Measurements from ENCODE around the gene GNB2. TPM values are rescaled to one million over a fixed set of nuclear protein-coding genes. Genes with fewer than 3 reads are reported as not detected.

Gene GNB2
- total RNA-seq, 2 experiments from 2014 or later: 235 to 241 TPM

DNA sequence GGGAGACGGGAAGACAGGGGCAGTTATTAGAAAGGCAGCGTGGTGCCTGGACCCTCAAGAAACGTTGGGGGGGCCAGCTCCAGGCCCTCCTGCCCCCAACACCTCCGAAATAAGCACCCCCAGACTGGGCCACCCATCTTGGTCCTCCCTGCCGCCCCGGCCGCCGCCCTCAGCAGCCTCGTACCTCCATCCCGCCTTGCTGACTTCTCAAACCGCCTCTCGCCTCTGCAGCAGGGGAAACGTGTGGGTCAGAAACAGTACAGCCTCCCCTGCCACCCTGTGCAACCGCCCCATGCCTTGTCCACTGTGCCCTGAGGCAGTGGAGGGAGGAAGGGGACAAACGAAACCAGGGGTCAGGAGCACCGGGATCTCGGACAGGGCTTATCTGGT lies 13.3 kb downstream of the GNB2 start:
- ChIA-PET CTCF (no interaction called here), POLR2A (no interaction called here)

GRCh38 chr7:100687261-100687660 lies 13.7 kb downstream of the GNB2 start:
- POLR2A ChIA-PET: interaction anchor here (0.8 kb wide), 1 partner anchor 102 kb away, joined by 7 read pairs; the partner anchor contains the start of genes FBXO24 and LRCH4
- CTCF ChIA-PET: interaction anchor here (0.6 kb wide), 1 partner anchor 1022 kb away, joined by 3 read pairs; no protein-coding TSS in a partner anchor

- CTCF ChIA-PET: interaction anchor here (0.6 kb wide), 1 partner anchor 1022 kb away, joined by 3 read pairs; no protein-coding TSS in a partner anchor
- POLR2A ChIA-PET: interaction anchor here (0.8 kb wide), 1 partner anchor 102 kb away, joined by 7 read pairs; the partner anchor contains the start of genes FBXO24 and LRCH4
Observed at GRCh38 chr7:100687751-100688300, 14.3 kb downstream of the GNB2 start.

- ChIA-PET POLR2A (no interaction called here), CTCF (no interaction called here)
Observed at GRCh38 chr7:100688326-100688860, 14.9 kb downstream of the GNB2 start.

DNA sequence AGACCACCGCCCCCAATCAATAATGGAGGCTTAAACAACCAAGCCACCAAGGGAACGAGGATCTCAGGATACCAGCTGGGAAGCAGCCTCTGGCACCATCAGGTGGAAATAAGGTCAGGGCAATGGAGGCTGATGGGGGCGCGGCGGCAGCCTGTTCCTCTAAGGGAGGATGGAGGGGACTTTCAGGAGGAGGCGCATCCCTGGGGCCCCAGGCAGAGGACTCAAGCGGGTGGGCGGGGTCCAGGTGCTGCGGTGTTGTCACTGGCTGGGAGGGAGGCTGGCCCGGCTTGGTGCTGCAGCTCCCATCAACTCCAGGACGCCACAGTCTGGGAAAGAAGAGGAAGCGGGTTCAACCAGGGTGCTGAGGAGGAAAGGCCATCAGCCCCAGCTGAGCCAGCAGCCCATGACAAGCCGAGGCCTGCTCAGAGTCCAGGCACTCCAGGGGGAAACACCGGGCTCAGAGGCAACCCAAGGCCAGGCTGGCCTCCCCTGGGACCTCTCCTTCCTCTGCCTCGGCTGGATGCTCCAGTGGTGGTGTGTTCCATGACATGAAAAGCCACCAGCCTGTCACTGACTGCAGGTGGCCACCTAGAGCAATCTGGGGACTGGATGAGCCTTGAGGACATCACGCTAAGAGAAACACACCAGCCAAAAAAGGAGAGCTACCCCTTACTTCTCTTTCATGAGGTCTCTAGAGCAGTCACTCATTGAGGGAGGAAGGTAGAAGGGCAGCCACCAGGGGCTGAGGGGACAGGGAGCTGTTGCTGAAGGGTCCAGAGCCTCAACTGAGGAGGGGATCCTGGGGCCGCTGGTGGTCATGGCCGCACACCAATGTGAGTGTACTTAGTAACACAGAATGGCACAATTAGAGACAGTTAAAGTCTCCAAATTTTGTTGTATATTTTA lies 15.9 kb downstream of the GNB2 start:
- ChIA-PET POLR2A (interaction anchor here (0.6 kb wide), 1 partner anchor 577 kb away, joined by 4 read pairs; no protein-coding TSS in a partner anchor), CTCF (interaction anchor here (1.2 to 8.0 kb wide), 5 partner anchors 11 to 60 kb away, joined by 4 to 78 read pairs (median 17); partner anchors contain the start of gene POP7)

DNA sequence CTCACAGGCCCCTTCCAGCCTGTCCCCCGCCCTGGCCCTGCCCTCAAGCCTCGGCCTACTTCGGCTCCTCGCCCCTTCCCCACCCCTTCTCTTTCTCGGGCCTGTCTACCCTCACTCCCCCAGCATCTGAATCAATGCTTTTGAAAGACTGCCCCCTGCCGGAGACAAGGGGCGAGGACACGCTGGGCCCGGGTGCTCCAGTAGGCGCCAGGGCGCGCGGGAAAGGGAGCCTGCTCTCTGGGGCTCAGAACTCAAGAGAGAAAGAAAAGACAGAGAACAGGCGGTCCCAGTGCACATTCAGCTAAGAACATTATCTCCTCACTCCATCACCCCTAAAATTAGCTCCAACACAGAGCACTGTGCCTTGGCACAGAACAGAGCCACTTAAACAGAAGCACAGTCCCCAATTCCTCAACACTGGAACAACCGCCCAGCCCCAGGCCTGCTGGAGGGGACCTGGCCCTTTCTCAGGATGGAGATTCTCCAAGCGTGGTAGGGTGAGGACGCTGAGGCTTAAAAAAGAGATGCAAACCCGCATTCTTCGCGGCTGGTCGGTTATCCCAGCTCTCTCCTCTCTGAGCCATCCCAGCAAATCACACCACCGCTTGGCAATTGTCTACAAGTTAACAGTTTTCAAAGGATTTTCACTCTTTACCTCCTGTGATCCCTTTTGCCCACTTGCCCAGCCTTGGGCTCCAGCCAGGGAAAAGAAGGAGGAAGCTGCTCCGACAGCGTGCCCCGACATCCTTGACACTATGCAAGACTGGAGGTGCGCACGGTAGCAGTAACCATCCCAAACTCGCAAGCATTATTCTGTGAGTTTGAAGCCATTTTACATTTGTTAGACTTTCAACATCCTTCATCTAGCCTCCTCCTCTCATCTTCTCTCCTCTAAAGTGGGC lies 18.4 kb downstream of the GNB2 start:
- POLR2A ChIA-PET: interaction anchor here (1.2 to 2.9 kb wide), 3 partner anchors 14 to 160 kb away, joined by 3 to 10 read pairs (median 5); partner anchors contain the start of genes POP7 and SLC12A9
- CTCF ChIA-PET: interaction anchor here (0.6 to 8.0 kb wide), 20 partner anchors 13 to 133 kb away, joined by 3 to 78 read pairs (median 4); partner anchors contain the start of genes FBXO24, GNB2, LRCH4 and MOSPD3

DNA sequence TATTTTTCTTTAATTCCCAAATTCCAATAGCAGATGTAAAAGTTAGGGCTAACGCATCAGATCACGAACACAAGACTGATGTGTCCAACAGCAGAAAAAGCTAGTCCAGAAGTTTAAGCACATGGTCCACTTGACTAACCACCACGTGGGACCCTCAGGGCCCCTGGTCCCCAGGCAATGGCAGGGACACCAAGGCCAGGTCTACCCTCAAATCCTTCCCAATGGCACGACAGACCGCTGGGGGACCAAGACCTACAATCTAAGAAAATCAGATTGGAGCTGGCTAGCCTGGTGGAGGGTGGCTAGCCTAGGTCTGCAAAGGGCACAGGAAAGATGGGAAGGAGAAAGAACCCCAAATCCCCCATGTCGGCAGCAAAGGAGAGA lies 19.0 kb downstream of the GNB2 start:
- CTCF ChIA-PET: interaction anchor here (0.7 to 8.0 kb wide), 12 partner anchors 10 to 133 kb away, joined by 3 to 78 read pairs (median 4); partner anchors contain the start of genes MOSPD3 and POP7
- POLR2A ChIA-PET: interaction anchor here (0.7 to 2.9 kb wide), 2 partner anchors 13 to 60 kb away, joined by 3 to 10 read pairs; partner anchors contain the start of gene POP7

GRCh38 chr7:100693312-100694097 lies 20.0 kb downstream of the GNB2 start:
- ChIA-PET POLR2A (interaction anchor here (0.7 to 2.9 kb wide), 3 partner anchors 12 to 88 kb away, joined by 3 to 10 read pairs (median 3); partner anchors contain the start of gene POP7), CTCF (interaction anchor here (0.6 to 8.0 kb wide), 7 partner anchors 9 to 1773 kb away, joined by 3 to 78 read pairs (median 5); partner anchors contain the start of genes MOSPD3 and POP7)

GRCh38 chr7:100694098-100694745 lies 20.7 kb downstream of the GNB2 start, which contains the start of gene GIGYF1:
Gene GIGYF1 (minus strand): TSS chr7:100694250. CDS start chr7:100688238, 6,012 bp downstream.
- ChIA-PET POLR2A (interaction anchor here (0.5 to 2.9 kb wide), 3 partner anchors 11 to 265 kb away, joined by 3 to 10 read pairs (median 4); partner anchors contain the start of genes MEPCE and POP7), CTCF (interaction anchor here (0.6 to 8.0 kb wide), 3 partner anchors 11 to 1772 kb away, joined by 4 to 78 read pairs (median 5); partner anchors contain the start of gene POP7)

DNA sequence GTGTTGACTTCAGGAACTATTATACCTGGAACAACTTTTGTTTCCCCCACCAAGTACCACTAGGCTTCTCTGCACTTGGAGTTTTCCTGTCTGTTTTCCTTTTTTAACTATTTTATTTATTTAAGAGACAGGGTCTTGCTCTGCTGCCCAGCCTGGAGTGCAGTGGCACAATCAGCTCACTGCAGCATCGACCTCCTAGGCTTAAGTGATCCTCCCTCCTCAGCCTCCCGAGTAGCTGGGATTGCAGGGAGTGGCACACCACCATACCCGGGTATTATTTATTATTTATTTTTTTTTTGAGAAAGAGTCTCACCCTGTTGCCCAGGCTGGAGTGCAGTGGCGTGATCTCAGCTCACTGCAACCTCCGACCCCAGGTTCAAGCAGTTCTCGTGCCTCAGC lies 22.6 kb downstream of the GNB2 start:
- CTCF ChIA-PET: interaction anchor here (1.0 to 8.0 kb wide), 4 partner anchors 9 to 156 kb away, joined by 3 to 78 read pairs (median 4); partner anchors contain the start of genes POP7 and SLC12A9
- POLR2A ChIA-PET: interaction anchor here (0.7 to 2.9 kb wide), 2 partner anchors 7 to 9 kb away, joined by 3 to 16 read pairs; partner anchors contain the start of gene POP7

- ChIA-PET POLR2A (interaction anchor here (0.6 kb wide), 1 partner anchor 258 kb away, joined by 6 read pairs; no protein-coding TSS in a partner anchor), CTCF (interaction anchor here (0.6 kb wide), 2 partner anchors 37 to 317 kb away, joined by 3 to 4 read pairs; no protein-coding TSS in a partner anchor)
Observed at GRCh38 chr7:100699018-100699417, 25.5 kb downstream of the GNB2 start.

DNA sequence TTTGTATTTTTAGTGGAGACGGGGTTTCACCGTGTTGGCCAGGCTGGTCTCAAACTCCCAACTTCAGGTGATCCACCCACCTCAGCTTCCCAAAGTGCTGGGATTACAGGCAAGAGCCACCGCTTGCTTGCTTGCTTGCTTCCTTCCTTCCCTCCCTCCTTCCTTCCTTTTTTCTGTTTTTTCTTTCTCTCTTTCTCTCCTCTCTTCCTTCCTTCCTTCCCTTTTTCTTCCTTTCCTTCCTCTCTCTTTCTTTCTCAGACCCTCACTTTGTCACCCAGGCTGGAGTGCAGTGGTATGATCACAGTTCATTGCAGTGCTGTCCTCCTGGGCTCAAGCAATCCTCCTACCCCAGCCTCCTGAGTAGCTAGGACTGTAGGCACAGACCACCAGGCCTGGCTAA lies 27.5 kb downstream of the GNB2 start:
- ChIA-PET CTCF (interaction anchor here (1.3 kb wide), 1 partner anchor 24 kb away, joined by 3 read pairs; no protein-coding TSS in a partner anchor), POLR2A (interaction anchor here (0.6 kb wide), 2 partner anchors 95 to 254 kb away, joined by 3 read pairs; no protein-coding TSS in a partner anchor)

DNA sequence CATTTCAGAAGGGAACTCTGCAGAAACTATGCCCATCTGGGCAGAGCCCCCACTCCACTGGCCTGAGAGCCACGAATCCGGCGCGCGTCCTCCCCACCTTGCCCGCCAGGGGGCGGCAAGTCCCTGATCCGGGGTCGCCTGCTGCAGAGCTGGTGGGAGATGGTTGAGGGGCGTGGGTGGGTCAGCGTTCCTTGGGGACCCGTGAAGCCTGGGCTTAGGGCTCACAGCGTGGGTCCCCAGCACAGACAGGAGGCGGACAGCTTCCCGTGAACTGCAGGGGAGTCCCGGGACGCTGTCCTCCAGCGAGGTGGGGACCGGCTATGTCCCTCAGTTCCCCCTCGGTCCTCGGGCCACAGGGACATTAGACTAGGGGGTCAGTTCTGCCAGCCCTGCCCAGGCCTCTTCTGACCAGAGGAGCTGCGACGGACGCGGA lies 31.8 kb downstream of the GNB2 start:
- POLR2A ChIA-PET: interaction anchor here (0.6 to 2.4 kb wide), 12 partner anchors 9 to 276 kb away, joined by 3 to 16 read pairs (median 6); partner anchors contain the start of genes FBXO24, GIGYF1, GNB2 and LRCH4

DNA sequence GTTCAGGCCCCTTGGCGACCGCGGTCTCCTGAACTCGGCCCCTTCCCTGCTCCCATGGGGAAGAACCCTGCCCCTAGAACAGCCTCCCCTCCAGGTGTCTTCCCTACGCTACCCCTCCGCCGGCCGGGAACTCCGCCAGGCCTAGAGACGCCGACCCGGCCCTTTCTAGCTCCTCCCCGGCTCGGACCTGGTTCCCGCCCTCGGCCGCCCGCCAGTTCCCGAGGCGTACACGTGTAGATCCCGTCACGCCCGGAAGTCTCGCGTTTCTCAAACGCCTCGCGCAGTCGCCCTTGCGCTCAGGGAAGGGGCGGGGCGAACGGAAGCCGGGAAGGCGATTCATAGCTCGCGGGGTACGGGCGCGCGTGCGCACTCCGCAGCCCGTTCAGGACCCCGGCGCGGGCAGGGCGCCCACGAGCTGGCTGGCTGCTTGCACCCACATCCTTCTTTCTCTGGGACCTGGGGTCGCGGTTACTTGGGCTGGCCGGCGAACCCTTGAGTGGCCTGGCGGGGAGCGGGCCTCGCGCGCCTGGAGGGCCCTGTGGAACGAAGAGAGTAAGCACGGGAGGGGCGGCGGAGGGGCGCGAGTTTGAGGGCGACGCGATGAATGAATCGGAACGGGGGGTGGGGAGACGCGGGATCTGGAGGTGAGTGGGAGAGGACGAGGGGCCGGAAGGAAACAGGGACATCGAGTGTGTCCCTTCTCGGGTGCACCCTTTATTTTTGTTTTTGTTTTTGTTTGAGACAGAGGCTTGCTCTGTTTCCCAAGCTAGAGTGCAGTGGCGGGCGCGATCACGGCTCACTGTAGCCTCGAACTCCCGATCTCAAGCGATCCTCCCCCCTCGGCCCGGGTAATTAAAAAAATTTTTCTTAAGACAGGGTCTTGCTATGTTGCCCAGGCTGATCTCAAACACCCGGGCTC lies 32.5 kb downstream of the GNB2 start, which contains the start of gene POP7:
Gene POP7, plus strand, starts transcription at position 369 of the 919 bp plus-strand sequence. CDS start 710 bp downstream, outside the sequence.
- ChIA-PET POLR2A (interaction anchor here (0.6 to 2.4 kb wide), 13 partner anchors 10 to 356 kb away, joined by 3 to 16 read pairs (median 6); partner anchors contain the start of genes FBXO24, GIGYF1, GNB2 and LRCH4), CTCF (interaction anchor here (0.5 to 4.1 kb wide), 30 partner anchors 8 to 704 kb away, joined by 3 to 78 read pairs (median 4); partner anchors contain the start of genes AGFG2, EPO, FBXO24 and GIGYF1)

More for the DNA sequence above, 31.8 kb downstream of the GNB2 start:
- CTCF ChIA-PET: interaction anchor here (0.5 to 4.1 kb wide), 29 partner anchors 9 to 704 kb away, joined by 3 to 78 read pairs (median 4); partner anchors contain the start of genes AGFG2, EPO, FBXO24 and GIGYF1

Measured in activated CD8-positive, alpha-beta memory T cell treated with anti-CD3 and anti-CD28 coated beads for 36 hours (primary cell).